Measurements from ENCODE around the gene MOB1B.
"Not testable (repeated sequence)": the region's sequence is repeated elsewhere in the genome, so short reads cannot be mapped to it uniquely, and the experiment has no call there.

GRCh38 chr4:70898581-70898980, 3.6 kb upstream of the MOB1B start:
- TF ChIP-seq CTCF, POLR2A (IDR thresholded peaks at IDR 0.05): not testable (repeated sequence)
